SK-N-MC (cell line): Measurements from ENCODE around the gene ADCY7.

Source experiments
- FOXP2 ChIP-seq: optimal IDR thresholded peaks from 2 replicates; pipeline ENCODE3; 2011; ENCODE audit warnings: mild to moderate bottlenecking, moderate library complexity; ENCODE audit not compliant: insufficient read depth; ENCODE audit errors: extremely low read length, control extremely low read depth
- POLR2AphosphoS5 ChIP-seq: IDR thresholded peaks from 2 replicates; pipeline ENCODE4 v1.6.1; 2012; ENCODE audit warnings: mild to moderate bottlenecking, low read depth, low read length, borderline replicate concordance

DNA sequence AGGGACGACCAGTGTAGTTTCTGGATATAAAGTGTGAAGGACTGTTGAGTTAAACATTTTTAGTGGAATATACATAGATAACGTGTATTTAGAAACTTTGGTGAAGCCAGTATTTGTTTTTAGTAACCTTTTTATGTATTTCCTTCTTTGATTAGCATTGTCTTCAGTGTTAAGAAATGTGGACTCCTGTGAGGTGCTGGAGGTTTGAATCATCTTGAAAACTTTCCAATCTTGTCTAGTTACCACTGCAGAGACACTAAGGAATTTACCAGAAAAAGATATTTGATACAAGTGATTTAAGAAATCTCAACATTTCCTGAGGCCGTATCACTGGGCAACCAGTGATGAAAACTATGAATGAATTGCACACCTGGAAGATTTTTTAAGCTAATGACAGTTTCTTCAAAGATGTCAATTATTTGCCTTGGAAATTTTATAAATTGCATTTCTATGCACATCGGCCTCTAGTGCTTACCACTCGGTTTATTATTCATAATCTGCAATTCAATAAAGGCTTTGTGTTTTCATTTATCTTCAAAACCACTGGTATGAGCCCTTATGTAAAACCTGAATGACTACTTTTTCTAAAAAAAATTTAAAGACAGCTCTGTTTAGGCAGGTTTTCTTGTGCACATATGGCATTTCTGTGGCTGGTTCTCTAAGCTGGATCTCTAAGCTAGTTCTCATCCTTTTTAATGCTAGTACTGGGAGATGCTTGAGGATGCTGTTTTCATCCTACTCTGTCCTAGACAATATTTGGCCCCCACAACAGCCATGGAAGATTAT lies 31.4 kb upstream of the ADCY7 start:
- no peak for TF ChIP-seq POLR2AphosphoS5
- no peak for TF ChIP-seq FOXP2
